Measurements from ENCODE around the gene RHOH.
A peak's percentile ranks its signal among the peaks of the same experiment; 100 is the strongest.

The RHOH gene

GRCh38 chr4:40176602-40177001, 20.2 kb upstream of the RHOH start:
- no peak overlapping the region for H2BK15ac ChIP-seq (ENCODE audit: low read depth, poor library complexity, severe bottlenecking)
- no peak overlapping the region for H3K23ac ChIP-seq (ENCODE audit: low read length in 2 of 2)
- H3K4me3 ChIP-seq (ENCODE audit: insufficient read depth in 1 of 2, low read depth in 1 of 2, low read length in 2 of 2), result peak overlapping the region in 1 of 2 experiments; percentile 66
- H3K4me2 ChIP-seq (ENCODE audit: low read length, poor library complexity, severe bottlenecking), result peak overlapping the region; percentile 1
- no peak overlapping the region for H3K27ac ChIP-seq (ENCODE audit: low read length, poor library complexity, severe bottlenecking)
- H3K9ac ChIP-seq (ENCODE audit: low read length), result peak overlapping the region; percentile 68
- H2AFZ ChIP-seq (ENCODE audit: low read depth, low read length), result no peak overlapping the region
- no peaks in the 10 kb centered on the region for H3K9me3 ChIP-seq (ENCODE audit: control insufficient read depth, low read length)
- no peaks in the 10 kb centered on the region for H3K27me3 ChIP-seq (ENCODE audit: control insufficient read depth in 1 of 2, insufficient read depth in 1 of 2, low read length in 2 of 2)
- peaks cover 2% of the 10 kb centered on the region for H3K4me1 ChIP-seq (ENCODE audit: control insufficient read depth, insufficient read depth, low read depth, low read length)
- H3K14ac ChIP-seq (ENCODE audit: low read length in 2 of 2), result no peak overlapping the region
- no peaks in the 10 kb centered on the region for H3K79me1 ChIP-seq (replicated peaks; ENCODE audit: low read length, poor library complexity, severe bottlenecking)
- no peak overlapping the region for H2BK5ac ChIP-seq (ENCODE audit: low read depth, low read length, poor library complexity, severe bottlenecking)
- no peak overlapping the region for H4K8ac ChIP-seq (ENCODE audit: low read length)
- 69% methylated on average over 10 of the region's 10 CpGs for WGBS
- no peak overlapping the region for H3K18ac ChIP-seq (ENCODE audit: low read depth in 1 of 2, low read length in 2 of 2)
- DNase-seq, result no peak
- no peak overlapping the region for H4K91ac ChIP-seq (ENCODE audit: low read length)
- H2BK12ac ChIP-seq (ENCODE audit: low read length in 2 of 2), result no peak overlapping the region
- no peaks in the 10 kb centered on the region for H3K36me3 ChIP-seq (ENCODE audit: control insufficient read depth in 1 of 2, insufficient read depth in 2 of 2, low read depth in 1 of 2, low read length in 2 of 2)
- H2AK5ac ChIP-seq (ENCODE audit: low read length, severe bottlenecking), result no peak overlapping the region
- H3K4ac ChIP-seq (ENCODE audit: low read depth in 1 of 2, low read length in 2 of 2), result no peak overlapping the region
- H2BK120ac ChIP-seq (ENCODE audit: low read depth, low read length), result no peak overlapping the region

DNA sequence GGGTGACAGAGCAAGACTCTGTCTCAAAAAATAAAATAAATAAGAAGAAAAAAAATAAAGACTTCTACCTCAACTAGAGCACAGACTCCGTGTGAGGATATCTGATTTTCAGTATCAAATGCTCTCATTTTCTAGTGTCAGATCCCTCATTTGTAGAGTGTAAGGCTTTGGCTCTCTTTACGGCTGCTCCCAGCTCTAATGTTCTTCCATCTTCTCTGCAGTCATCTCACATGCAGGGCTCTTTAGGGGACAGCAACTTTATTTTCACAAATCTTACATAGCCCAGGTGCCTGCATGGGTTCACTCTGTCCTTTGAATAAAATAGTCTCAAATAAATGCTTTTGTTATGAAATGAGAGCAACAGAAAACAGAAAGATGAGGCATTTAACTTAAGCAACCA, 19.2 kb upstream of the RHOH start:
- Histone ChIP-seq H3K14ac (ENCODE audit: low read length in 2 of 2) (no peak overlapping the region), H3K27ac (ENCODE audit: low read length, poor library complexity, severe bottlenecking) (no peak overlapping the region), H3K4me1 (ENCODE audit: control insufficient read depth, insufficient read depth, low read depth, low read length) (no peaks in the 10 kb centered on the region), H4K8ac (ENCODE audit: low read length) (no peak overlapping the region), H4K91ac (ENCODE audit: low read length) (no peak overlapping the region), H3K4me2 (ENCODE audit: low read length, poor library complexity, severe bottlenecking) (no peak overlapping the region), H2BK12ac (ENCODE audit: low read length in 2 of 2) (no peak overlapping the region), H3K9ac (ENCODE audit: low read length) (no peak overlapping the region), H3K18ac (ENCODE audit: low read depth in 1 of 2, low read length in 2 of 2) (no peak overlapping the region), H3K27me3 (ENCODE audit: control insufficient read depth in 1 of 2, insufficient read depth in 1 of 2, low read length in 2 of 2) (no peaks in the 10 kb centered on the region), H2BK15ac (ENCODE audit: low read depth, poor library complexity, severe bottlenecking) (no peak overlapping the region), H3K23ac (ENCODE audit: low read length in 2 of 2) (no peak overlapping the region), H3K79me1 (replicated peaks; ENCODE audit: low read length, poor library complexity, severe bottlenecking) (no peaks in the 10 kb centered on the region), H2AK5ac (ENCODE audit: low read length, severe bottlenecking) (no peak overlapping the region), H3K9me3 (ENCODE audit: control insufficient read depth, low read length) (no peaks in the 10 kb centered on the region), H3K4ac (ENCODE audit: low read depth in 1 of 2, low read length in 2 of 2) (no peak overlapping the region), H3K4me3 (ENCODE audit: insufficient read depth in 1 of 2, low read depth in 1 of 2, low read length in 2 of 2) (no peak overlapping the region), H2BK120ac (ENCODE audit: low read depth, low read length) (no peak overlapping the region), H2BK5ac (ENCODE audit: low read depth, low read length, poor library complexity, severe bottlenecking) (no peak overlapping the region), H2AFZ (ENCODE audit: low read depth, low read length) (no peak overlapping the region), H3K36me3 (ENCODE audit: control insufficient read depth in 1 of 2, insufficient read depth in 2 of 2, low read depth in 1 of 2, low read length in 2 of 2) (no peaks in the 10 kb centered on the region)
- WGBS, result 94% methylated on average over 2 of the region's 2 CpGs
- DNase-seq, result no peak

DNA sequence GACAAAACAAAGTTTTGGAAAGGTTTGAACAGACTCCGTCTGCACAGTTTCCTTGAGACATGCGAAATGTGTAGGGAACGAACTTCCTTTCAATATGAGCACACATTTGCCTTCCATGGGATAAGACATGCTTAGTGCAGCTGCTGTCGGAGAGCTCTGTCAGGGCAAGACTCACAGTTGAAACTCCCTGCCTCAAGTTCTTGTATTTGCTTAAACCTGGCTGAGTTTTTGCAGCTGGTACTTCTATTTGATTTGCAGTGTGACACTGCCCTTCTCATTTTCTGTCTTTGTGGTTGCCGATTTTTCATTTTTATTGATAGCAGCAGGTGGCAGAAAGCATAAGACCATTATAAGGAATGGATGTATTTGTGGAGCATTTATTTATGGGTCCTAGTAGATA, 18.2 kb upstream of the RHOH start:
- Histone ChIP-seq H4K8ac (ENCODE audit: low read length) (no peak overlapping the region), H3K4me3 (ENCODE audit: insufficient read depth in 1 of 2, low read depth in 1 of 2, low read length in 2 of 2) (no peak overlapping the region), H3K27ac (ENCODE audit: low read length, poor library complexity, severe bottlenecking) (no peak overlapping the region), H3K4me1 (ENCODE audit: control insufficient read depth, insufficient read depth, low read depth, low read length) (no peaks in the 10 kb centered on the region), H3K36me3 (ENCODE audit: control insufficient read depth in 1 of 2, insufficient read depth in 2 of 2, low read depth in 1 of 2, low read length in 2 of 2) (no peaks in the 10 kb centered on the region), H3K4me2 (ENCODE audit: low read length, poor library complexity, severe bottlenecking) (no peak overlapping the region), H3K79me1 (replicated peaks; ENCODE audit: low read length, poor library complexity, severe bottlenecking) (no peaks in the 10 kb centered on the region), H3K9me3 (ENCODE audit: control insufficient read depth, low read length) (no peaks in the 10 kb centered on the region), H2BK15ac (ENCODE audit: low read depth, poor library complexity, severe bottlenecking) (no peak overlapping the region), H2BK5ac (ENCODE audit: low read depth, low read length, poor library complexity, severe bottlenecking) (no peak overlapping the region), H2BK120ac (ENCODE audit: low read depth, low read length) (no peak overlapping the region), H3K4ac (ENCODE audit: low read depth in 1 of 2, low read length in 2 of 2) (no peak overlapping the region), H2BK12ac (ENCODE audit: low read length in 2 of 2) (no peak overlapping the region), H3K23ac (ENCODE audit: low read length in 2 of 2) (no peak overlapping the region), H3K27me3 (ENCODE audit: control insufficient read depth in 1 of 2, insufficient read depth in 1 of 2, low read length in 2 of 2) (no peaks in the 10 kb centered on the region), H2AFZ (ENCODE audit: low read depth, low read length) (no peak overlapping the region), H3K9ac (ENCODE audit: low read length) (no peak overlapping the region), H3K14ac (ENCODE audit: low read length in 2 of 2) (no peak overlapping the region), H2AK5ac (ENCODE audit: low read length, severe bottlenecking) (no peak overlapping the region), H4K91ac (ENCODE audit: low read length) (no peak overlapping the region), H3K18ac (ENCODE audit: low read depth in 1 of 2, low read length in 2 of 2) (no peak overlapping the region)
- no peak for DNase-seq
- 83% methylated on average over 5 of the region's 5 CpGs for WGBS

DNA sequence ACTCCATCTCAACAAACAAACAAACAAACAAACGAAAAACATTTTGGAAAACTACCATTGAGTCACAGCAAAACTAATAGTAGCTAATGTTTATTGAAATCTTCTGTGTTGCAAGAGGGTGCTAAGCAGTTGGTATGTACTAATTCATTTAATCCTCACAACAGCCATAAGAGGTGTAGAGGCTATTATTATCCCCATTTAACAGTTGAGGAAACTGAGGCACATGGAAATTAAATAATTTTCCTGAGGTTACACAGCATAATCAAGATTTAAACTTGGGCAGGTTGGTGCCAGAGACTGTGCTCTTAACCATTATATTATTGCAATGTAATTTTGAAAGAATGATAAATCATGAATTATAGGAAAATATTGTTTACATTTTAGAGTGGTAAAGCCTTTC, 17.5 kb upstream of the RHOH start:
- no peaks in the 10 kb centered on the region for H3K36me3 ChIP-seq (ENCODE audit: control insufficient read depth in 1 of 2, insufficient read depth in 2 of 2, low read depth in 1 of 2, low read length in 2 of 2)
- no peaks in the 10 kb centered on the region for H3K27me3 ChIP-seq (ENCODE audit: control insufficient read depth in 1 of 2, insufficient read depth in 1 of 2, low read length in 2 of 2)
- no peak overlapping the region for H3K4me2 ChIP-seq (ENCODE audit: low read length, poor library complexity, severe bottlenecking)
- no peak overlapping the region for H2BK12ac ChIP-seq (ENCODE audit: low read length in 2 of 2)
- no peak overlapping the region for H2AFZ ChIP-seq (ENCODE audit: low read depth, low read length)
- no peak for DNase-seq
- H3K4ac ChIP-seq (ENCODE audit: low read depth in 1 of 2, low read length in 2 of 2), result no peak overlapping the region
- no peaks in the 10 kb centered on the region for H3K79me1 ChIP-seq (replicated peaks; ENCODE audit: low read length, poor library complexity, severe bottlenecking)
- H3K4me1 ChIP-seq (ENCODE audit: control insufficient read depth, insufficient read depth, low read depth, low read length), result no peaks in the 10 kb centered on the region
- no peaks in the 10 kb centered on the region for H3K9me3 ChIP-seq (ENCODE audit: control insufficient read depth, low read length)
- no peak overlapping the region for H2BK15ac ChIP-seq (ENCODE audit: low read depth, poor library complexity, severe bottlenecking)
- H2BK5ac ChIP-seq (ENCODE audit: low read depth, low read length, poor library complexity, severe bottlenecking), result no peak overlapping the region
- H3K9ac ChIP-seq (ENCODE audit: low read length), result no peak overlapping the region
- H3K27ac ChIP-seq (ENCODE audit: low read length, poor library complexity, severe bottlenecking), result no peak overlapping the region
- no peak overlapping the region for H3K23ac ChIP-seq (ENCODE audit: low read length in 2 of 2)
- H4K91ac ChIP-seq (ENCODE audit: low read length), result no peak overlapping the region
- no peak overlapping the region for H3K18ac ChIP-seq (ENCODE audit: low read depth in 1 of 2, low read length in 2 of 2)
- WGBS, result no CpG with 5 or more reads among the region's 1 CpG
- H2BK120ac ChIP-seq (ENCODE audit: low read depth, low read length), result no peak overlapping the region
- H2AK5ac ChIP-seq (ENCODE audit: low read length, severe bottlenecking), result no peak overlapping the region
- H3K4me3 ChIP-seq (ENCODE audit: insufficient read depth in 1 of 2, low read depth in 1 of 2, low read length in 2 of 2), result no peak overlapping the region
- H3K14ac ChIP-seq (ENCODE audit: low read length in 2 of 2), result no peak overlapping the region
- no peak overlapping the region for H4K8ac ChIP-seq (ENCODE audit: low read length)

Data from mesenchymal stem cell (in vitro differentiated cells and primary cell).